A549 (cell line): Measurements from ENCODE around the gene FAM177B. TPM values are rescaled to one million over a fixed set of nuclear protein-coding genes. Genes with fewer than 3 reads are reported as not detected.

Source experiments
- ATAC-seq, 2 experiments: fragments of 200-7000 bp in 1 of 2; fragments of >200 bp in 1 of 2; cut with Nextera tagmentation in 1 of 2; cut with Tn5 transposase in 1 of 2; 3 replicates each; pipeline versions ENCODE4 v1.8.0 to v1.9.1; 2018 to 2020; ENCODE audit warnings: mild to moderate bottlenecking in 1 of 2, moderate library complexity in 1 of 2
- CTCF ChIA-PET: fragments of 300-600 bp; sonication (Branson Sonifier 250); formaldehyde crosslinking; extraction: SDS; loops from one replicate; lab custom pipeline; 2021; ENCODE audit warnings: antibody characterized with exemption, inconsistent platforms; lab: Yijun Ruan, JAX
- POLR2A ChIA-PET: fragments of 350-600 bp; formaldehyde crosslinking; extraction: SDS; loops from one replicate; lab custom pipeline; 2021; ENCODE audit warnings: antibody characterized with exemption, inconsistent platforms; lab: Yijun Ruan, JAX
- DNase-seq, 2 experiments: peaks; one replicate each; pipeline versions ENCODE4 v3.0.0 to v3.0.0-alpha.2; 2011 to 2016; ENCODE audit warnings: low read depth in 1 of 2, low spot score in 1 of 2
- FAIRE-seq: peaks from 2 replicates; lab custom pipeline; 2011; peaks lifted over from hg19 to GRCh38; lab: Jason Lieb, UNC
- H3K27ac ChIP-seq, 2 experiments: fragments of >200 bp; sonication (Bioruptor Twin); formaldehyde crosslinking; 3 replicates each; pipeline ENCODE4 v1.5.1; 2016 to 2017
- H3K4me1 ChIP-seq: fragments of >200 bp; sonication (Bioruptor Twin); formaldehyde crosslinking; 3 replicates; pipeline ENCODE4 v1.6.1; 2016
- H3K4me2 ChIP-seq: fragments of >200 bp; sonication (Bioruptor Twin); formaldehyde crosslinking; 3 replicates; pipeline ENCODE4 v1.6.1; 2016
- H3K4me3 ChIP-seq: fragments of >200 bp; sonication (Bioruptor Twin); formaldehyde crosslinking; 3 replicates; pipeline ENCODE4 v1.5.1; 2016
- H3K9me3 ChIP-seq: fragments of >200 bp; sonication (Bioruptor Twin); formaldehyde crosslinking; 3 replicates; pipeline ENCODE4 v1.6.1; 2016
- BCL3 ChIP-seq: fragments of >200 bp; sonication (Bioruptor Twin); formaldehyde crosslinking; IDR thresholded peaks from 3 replicates; pipeline ENCODE4 v1.6.1; 2016
- BHLHE40 ChIP-seq: IDR thresholded peaks from 2 replicates; pipeline ENCODE4 v1.6.1; 2012; ENCODE audit warnings: low read depth, low read length, inconsistent platforms
- CHD4 ChIP-seq: fragments of 200-600 bp; sonication (generic); IDR thresholded peaks from 2 replicates; pipeline ENCODE4 v1.6.1; 2016; ENCODE audit warnings: antibody characterized with exemption, mild to moderate bottlenecking, borderline replicate concordance
- EP300 ChIP-seq, 2 experiments: fragments of >200 bp; sonication (Bioruptor Twin); formaldehyde crosslinking; IDR thresholded peaks; 2 replicates in 1 of 2; 3 replicates in 1 of 2; pipeline ENCODE4 v1.6.1; 2016 to 2017
- FOSB ChIP-seq: fragments of 250-450 bp; sonication (Bioruptor Pico); IDR thresholded peaks from 2 replicates; pipeline ENCODE4 v1.5.0; 2020; ENCODE audit warnings: mild to moderate bottlenecking, moderate library complexity
- FOSL2 ChIP-seq, 2 experiments: fragments of 450-650 bp in 1 of 2; fragments of >200 bp in 1 of 2; sonication (Bioruptor Twin) in 1 of 2; formaldehyde crosslinking; IDR thresholded peaks; 2 replicates each; pipeline versions ENCODE4 v1.5.0 to v1.6.1; 2016 to 2020; ENCODE audit warnings: mild to moderate bottlenecking in 1 of 2, moderate library complexity in 1 of 2
- FOXS1 ChIP-seq: fragments of 250-450 bp; sonication (Bioruptor Pico); IDR thresholded peaks from 2 replicates; pipeline ENCODE4 v1.5.0; 2020; ENCODE audit warnings: mild to moderate bottlenecking, moderate library complexity
- HEYL ChIP-seq: fragments of 250-450 bp; sonication (Bioruptor Pico); IDR thresholded peaks from 2 replicates; pipeline ENCODE4 v1.8.0; 2021; ENCODE audit warnings: mild to moderate bottlenecking, moderate library complexity
- HMGXB4 ChIP-seq: fragments of 250-450 bp; sonication (Bioruptor Pico); IDR thresholded peaks from 2 replicates; pipeline ENCODE4 v1.5.0; 2021; ENCODE audit warnings: mild to moderate bottlenecking, moderate library complexity, borderline replicate concordance
- MAFK ChIP-seq: fragments of 450-650 bp; IDR thresholded peaks from 2 replicates; pipeline ENCODE4 v1.6.1; 2014; ENCODE audit not compliant: partially characterized antibody
- NFE2L2 ChIP-seq: fragments of 150-350 bp; conservative IDR thresholded peaks from 2 replicates; pipeline ENCODE4 v1.6.1; 2014; ENCODE audit warnings: low read length
- NPAS2 ChIP-seq: fragments of 250-450 bp; sonication (Bioruptor Pico); IDR thresholded peaks from 2 replicates; pipeline ENCODE4 v1.8.0; 2022; ENCODE audit warnings: mild to moderate bottlenecking, moderate library complexity, borderline replicate concordance
- PBX3 ChIP-seq: IDR thresholded peaks from 2 replicates; pipeline ENCODE4 v1.6.1; 2012
- POLR2A ChIP-seq: IDR thresholded peaks from 2 replicates; pipeline ENCODE4 v1.6.1; 2012; ENCODE audit warnings: mild to moderate bottlenecking, low read length
- RFX5 ChIP-seq: fragments of 450-650 bp; IDR thresholded peaks from 2 replicates; pipeline ENCODE4 v1.7.1; 2014; ENCODE audit warnings: antibody characterized with exemption, mild to moderate bottlenecking, moderate library complexity
- SMC3 ChIP-seq: fragments of >200 bp; sonication (Bioruptor Twin); formaldehyde crosslinking; IDR thresholded peaks from 3 replicates; pipeline ENCODE4 v1.6.1; 2018; ENCODE audit warnings: inconsistent platforms
- TFCP2L1 ChIP-seq: fragments of 250-450 bp; sonication (Bioruptor Pico); IDR thresholded peaks from 2 replicates; pipeline ENCODE4 v1.5.0; 2021; ENCODE audit warnings: mild to moderate bottlenecking
- USF2 ChIP-seq: fragments of 450-650 bp; IDR thresholded peaks from 2 replicates; pipeline ENCODE4 v1.6.1; 2014; ENCODE audit warnings: antibody characterized with exemption
- ZC3H11A ChIP-seq: fragments of 450-650 bp; IDR thresholded peaks from 2 replicates; pipeline ENCODE4 v1.6.1; 2014; ENCODE audit warnings: antibody characterized with exemption, mild to moderate bottlenecking
- ZNF302 ChIP-seq: fragments of 250-450 bp; sonication (Bioruptor Pico); IDR thresholded peaks from 2 replicates; pipeline ENCODE4 v1.9.0; 2021; ENCODE audit warnings: inconsistent platforms, mild to moderate bottlenecking, moderate library complexity
- WGBS: methylation state at CpG from one replicate; pipeline ENCODE4 v1.1.6; 2017; ENCODE audit errors: missing lambda C conversion rate; 5-methylcytosine and 5-hydroxymethylcytosine counted together
- polyA plus RNA-seq, 4 experiments: library from polyadenylated mRNA; depleted of rRNA in 3 of 4; stranded (reverse); fragments of >200 nt; fragmentation: RNase III in 1 of 4; extraction: RNeasy Plus Mini Kit Qiagen cat#74134 plus additional on column Dnase treatment in 1 of 4; gene quantifications; 2 replicates in 3 of 4; 3 replicates in 1 of 4; pipeline ENCODE4 v1.2.3, GENCODE V29; 2011 to 2017

The FAM177B gene
- polyA plus RNA-seq, 2 of the 4 experiments (the other 2 are of a cell fraction) = not detected

- Histone ChIP-seq H3K4me2 (no peak overlapping the region), H3K27ac (no peak overlapping the region), H3K4me1 (peaks cover 6% of the 10 kb centered on the region; the same call in 1 of the 3 replicates), H3K9me3 (no peaks in the 10 kb centered on the region), H3K4me3 (no peak overlapping the region)
- ATAC-seq (no peak), FAIRE-seq (no peak), DNase-seq (no peak)
- ChIA-PET CTCF (interaction anchor here (0.7 to 1.8 kb wide), 4 partner anchors 8 to 339 kb away, joined by 3 to 5 read pairs (median 4); no protein-coding TSS in a partner anchor), POLR2A (interaction anchor here (0.6 kb wide), 1 partner anchor 13 kb away, joined by 3 read pairs; no protein-coding TSS in a partner anchor)
- WGBS = 23% methylated on average over 3 of the region's 3 CpGs
- no peak for TF ChIP-seq ZC3H11A
- TF ChIP-seq ZNF302 (CRISPR knock-in tag) = no peak
- no peak for TF ChIP-seq HEYL (CRISPR knock-in tag)
- TF ChIP-seq BCL3 = no peak
- TF ChIP-seq FOSL2 (IDR thresholded peaks at IDR 0.05) = no peak
- TF ChIP-seq FOSL2 (CRISPR knock-in tag; IDR thresholded peaks at IDR 0.05) = no peak
- TF ChIP-seq FOSB (CRISPR knock-in tag) = no peak
- TF ChIP-seq FOXS1 (CRISPR knock-in tag) = no peak
- TF ChIP-seq MAFK = no peak
- no peak for TF ChIP-seq NFE2L2
- no peak for TF ChIP-seq NPAS2
- no peak for TF ChIP-seq HMGXB4 (CRISPR knock-in tag)
- TF ChIP-seq RFX5 = no peak
- no peak for TF ChIP-seq CHD4
- TF ChIP-seq PBX3 = no peak
- no peak for TF ChIP-seq POLR2A
Measured at GRCh38 chr1:222751255-222751654, 14.3 kb downstream of the FAM177B start.

GRCh38 chr1:222754366-222755139 lies 17.6 kb downstream of the FAM177B start:
- TF ChIP-seq FOSL2 (IDR thresholded peaks at IDR 0.05) = no peak
- peak; percentile 29; the same call in 1 of the 2 replicates for TF ChIP-seq FOSL2 (CRISPR knock-in tag; IDR thresholded peaks at IDR 0.05)
- TF ChIP-seq TFCP2L1 (CRISPR knock-in tag) = no peak
- H3K27ac ChIP-seq = no peak overlapping the region
- FAIRE-seq (no peak), DNase-seq (peak in 1 of 2 experiments; percentile 20), ATAC-seq (peak; percentile 53 to 59; a peak in 5 of 6 replicates)
- peaks cover 6% of the 10 kb centered on the region; the same call in 1 of the 3 replicates for H3K4me1 ChIP-seq
- CTCF ChIA-PET = interaction anchor here (1.0 to 2.2 kb wide), 6 partner anchors 13 to 369 kb away, joined by 3 to 6 read pairs (median 3); no protein-coding TSS in a partner anchor
- 64% methylated on average over 10 of the region's 10 CpGs for WGBS
- no peak overlapping the region for H3K4me3 ChIP-seq
- 0 out of 3 replicates have a peak overlapping the region, but pooled peaks have one; percentile 9 for H3K4me2 ChIP-seq
- POLR2A ChIA-PET = no interaction called here
- no peaks in the 10 kb centered on the region for H3K9me3 ChIP-seq

GRCh38 chr1:222757646-222758268 lies 20.8 kb downstream of the FAM177B start:
- H3K27ac ChIP-seq = no peak overlapping the region
- ATAC-seq (no peak), DNase-seq (no peak), FAIRE-seq (no peak)
- peaks cover 6% of the 10 kb centered on the region; the same call in 1 of the 3 replicates for H3K4me1 ChIP-seq
- H3K4me3 ChIP-seq = no peak overlapping the region
- 68% methylated on average over 10 of the region's 10 CpGs for whole genome bisulfite sequencing
- H3K4me2 ChIP-seq = no peak overlapping the region
- TF ChIP-seq CHD4 (no peak), SMC3 (no peak), USF2 (no peak), BHLHE40 (no peak), EP300 (IDR thresholded peaks at IDR 0.05) (no peak)
- ChIA-PET CTCF (interaction anchor here (1.3 to 2.0 kb wide), 2 partner anchors 332 to 365 kb away, joined by 4 to 5 read pairs; no protein-coding TSS in a partner anchor), POLR2A (no interaction called here)
- H3K9me3 ChIP-seq = no peaks in the 10 kb centered on the region
